ENCODE measurements around the gene HERPUD2. TPM values are rescaled to one million over a fixed set of nuclear protein-coding genes. Genes with fewer than 3 reads are reported as not detected.
"Not testable (repeated sequence)": the region's sequence is repeated elsewhere in the genome, so short reads cannot be mapped to it uniquely, and the experiment has no call there.

HERPUD2 gene
- total RNA-seq, 1 donor from 2014 or later: 29.8 TPM

GRCh38 chr7:35699796-35700305, 4.9 kb upstream of the HERPUD2 start:
- Mint-ChIP-seq H3K36me3 (peaks cover 8% of the 10 kb centered on the region), H3K4me3 (no peak overlapping the region), H3K9me3 (no peaks in the 10 kb centered on the region), H3K4me1 (ENCODE audit: unreplicated experiment) (peaks cover 4% of the 10 kb centered on the region), H3K27ac (no peak overlapping the region), H3K27me3 (no peaks in the 10 kb centered on the region)
- no peak for TF ChIP-seq CTCF (conservative IDR thresholded peaks at IDR 0.05)
- no peak for DNase-seq (ENCODE audit: extremely low spot score, unreplicated experiment)

GRCh38 chr7:35698382-35698781, 3.4 kb upstream of the HERPUD2 start:
- H3K4me3 Mint-ChIP-seq; H3K27ac Mint-ChIP-seq; H3K36me3 Mint-ChIP-seq; DNase-seq (ENCODE audit: extremely low spot score, unreplicated experiment); H3K27me3 Mint-ChIP-seq; H3K9me3 Mint-ChIP-seq; H3K4me1 Mint-ChIP-seq (ENCODE audit: unreplicated experiment): not testable (repeated sequence)

GRCh38 chr7:35697414-35698175, 2.7 kb upstream of the HERPUD2 start:
- Mint-ChIP-seq H3K4me1 (ENCODE audit: unreplicated experiment) (peaks cover 15% of the 10 kb centered on the region), H3K36me3 (peaks cover 15% of the 10 kb centered on the region), H3K9me3 (no peaks in the 10 kb centered on the region), H3K27ac (peak overlapping the region; percentile 63), H3K27me3 (no peaks in the 10 kb centered on the region), H3K4me3 (no peak overlapping the region)
- no peak for TF ChIP-seq CTCF (conservative IDR thresholded peaks at IDR 0.05)
- no peak for DNase-seq (ENCODE audit: extremely low spot score, unreplicated experiment)

GRCh38 chr7:35695987-35696386, 1.1 kb upstream of the HERPUD2 start:
- H3K27me3 Mint-ChIP-seq: no peaks in the 10 kb centered on the region
- peaks cover 5% of the 10 kb centered on the region for H3K9me3 Mint-ChIP-seq
- peak overlapping the region; percentile 96 for H3K4me3 Mint-ChIP-seq
- H3K36me3 Mint-ChIP-seq: peaks cover 29% of the 10 kb centered on the region
- no peak for DNase-seq (ENCODE audit: extremely low spot score, unreplicated experiment)
- H3K4me1 Mint-ChIP-seq (ENCODE audit: unreplicated experiment): peaks cover 31% of the 10 kb centered on the region
- TF ChIP-seq CTCF (conservative IDR thresholded peaks at IDR 0.05): no peak
- H3K27ac Mint-ChIP-seq: peak overlapping the region; percentile 95

GRCh38 chr7:35695473-35695850, 527 bp upstream of the HERPUD2 start:
- no peaks in the 10 kb centered on the region for H3K27me3 Mint-ChIP-seq

More at GRCh38 chr7:35695473-35695850, 527 bp upstream of the HERPUD2 start:
- DNase-seq (ENCODE audit: extremely low spot score, unreplicated experiment): no peak
- Mint-ChIP-seq H3K9me3 (peaks cover 5% of the 10 kb centered on the region), H3K4me3 (peak overlapping the region; percentile 96), H3K4me1 (ENCODE audit: unreplicated experiment) (peaks cover 35% of the 10 kb centered on the region), H3K36me3 (peaks cover 34% of the 10 kb centered on the region), H3K27ac (peak overlapping the region; percentile 95)
- no peak for TF ChIP-seq CTCF (conservative IDR thresholded peaks at IDR 0.05)
